ENCODE data around the gene CSMD2. TPM values are rescaled to one million over a fixed set of nuclear protein-coding genes. Genes with fewer than 3 reads are reported as not detected.
"Not testable (repeated sequence)": the region's sequence is repeated elsewhere in the genome, so short reads cannot be mapped to it uniquely, and the experiment has no call there.

CSMD2 gene
- polyA plus RNA-seq, 1 experiment, result 1.8 TPM

DNA sequence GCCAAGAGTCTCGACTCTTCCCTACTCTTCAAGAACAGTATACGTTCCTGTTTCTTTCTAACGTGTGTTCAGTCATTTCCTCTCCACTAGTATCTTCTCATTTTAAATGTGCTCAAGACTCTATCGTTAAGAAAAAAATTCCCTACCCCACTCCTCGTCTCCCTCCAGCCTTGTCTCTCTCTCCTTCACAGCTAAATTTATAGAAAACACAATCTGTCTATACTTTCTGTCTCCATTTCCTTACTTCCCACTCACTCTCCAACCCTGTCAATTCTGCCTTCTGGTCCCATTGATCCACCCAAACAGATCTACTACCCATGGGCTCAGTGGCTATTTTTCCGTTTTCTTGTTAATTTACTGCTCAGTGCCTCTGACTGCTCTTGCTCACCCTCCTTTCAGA, 75.3 kb downstream of the CSMD2 start:
- POLR2A ChIA-PET, result no interaction called here
- no peaks in the 10 kb centered on the region for H3K36me3 ChIP-seq (ENCODE audit: control insufficient read depth, insufficient read depth, low read length)
- no peak for DNase-seq (ENCODE audit: low read depth)
- CTCF ChIA-PET, result interaction anchor here (1.1 kb wide), 1 partner anchor 354 kb away, joined by 3 read pairs; no protein-coding TSS in a partner anchor
- no peaks in the 10 kb centered on the region for H3K27me3 ChIP-seq (ENCODE audit: control insufficient read depth, insufficient read depth, low read length)
- TF ChIP-seq CTCF (IDR thresholded peaks at IDR 0.05; ENCODE audit: insufficient read depth, low read depth, low read length), result no peak
- no peak overlapping the region for H3K4me3 ChIP-seq (ENCODE audit: low read depth, low read length)

DNA sequence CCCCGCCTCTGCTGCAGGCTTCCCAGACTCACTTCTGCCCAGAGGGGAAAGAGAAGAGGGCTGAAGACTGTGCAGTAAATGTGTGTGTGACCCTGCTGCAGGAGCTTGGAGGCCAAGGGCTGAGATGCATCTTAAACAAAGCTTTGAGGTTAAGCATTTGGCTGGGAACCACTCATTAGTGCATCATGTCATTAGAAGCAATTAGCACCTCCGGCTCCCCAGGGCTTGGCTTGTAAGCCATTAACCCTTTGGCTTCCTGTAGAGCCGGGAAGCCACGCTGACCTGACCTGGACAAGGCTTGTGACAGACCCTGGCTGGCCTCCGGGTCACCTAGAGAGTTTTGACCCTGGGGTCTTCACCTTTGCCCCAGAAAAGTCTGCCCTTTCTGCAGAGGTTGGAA, 77.0 kb downstream of the CSMD2 start:
- Histone ChIP-seq H3K4me3 (ENCODE audit: low read depth, low read length) (no peak overlapping the region), H3K36me3 (ENCODE audit: control insufficient read depth, insufficient read depth, low read length) (no peaks in the 10 kb centered on the region), H3K27me3 (ENCODE audit: control insufficient read depth, insufficient read depth, low read length) (no peaks in the 10 kb centered on the region)
- ChIA-PET CTCF (no interaction called here), POLR2A (no interaction called here)
- DNase-seq (ENCODE audit: low read depth), result no peak
- no peak for TF ChIP-seq CTCF (IDR thresholded peaks at IDR 0.05; ENCODE audit: insufficient read depth, low read depth, low read length)

GRCh38 chr1:34086561-34086960, 78.5 kb downstream of the CSMD2 start:
- ChIA-PET POLR2A (no interaction called here), CTCF (no interaction called here)
- TF ChIP-seq CTCF (IDR thresholded peaks at IDR 0.05; ENCODE audit: insufficient read depth, low read depth, low read length), result no peak
- no peaks in the 10 kb centered on the region for H3K27me3 ChIP-seq (ENCODE audit: control insufficient read depth, insufficient read depth, low read length)
- no peaks in the 10 kb centered on the region for H3K36me3 ChIP-seq (ENCODE audit: control insufficient read depth, insufficient read depth, low read length)
- no peak overlapping the region for H3K4me3 ChIP-seq (ENCODE audit: low read depth, low read length)
- no peak for DNase-seq (ENCODE audit: low read depth)

DNA sequence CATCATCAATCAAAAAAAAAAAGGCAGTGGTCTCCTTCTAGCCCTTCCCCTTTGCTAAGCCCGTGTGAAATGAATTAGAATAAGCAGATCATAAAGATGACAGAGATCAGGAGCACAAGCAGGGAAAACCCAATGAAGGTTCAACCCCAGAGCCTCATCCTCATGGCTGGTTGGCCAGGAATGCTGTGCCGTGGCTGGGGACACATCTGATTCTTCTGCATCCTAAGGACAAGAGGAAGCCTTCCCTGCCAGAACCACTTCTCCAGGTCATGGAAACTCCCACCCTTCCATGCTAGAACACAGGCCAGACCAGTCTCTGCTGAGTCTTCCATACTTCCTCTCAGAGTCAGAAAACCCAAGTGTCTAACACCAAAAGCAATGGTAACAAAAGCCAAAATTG, 81.1 kb downstream of the CSMD2 start:
- no peaks in the 10 kb centered on the region for H3K36me3 ChIP-seq (ENCODE audit: control insufficient read depth, insufficient read depth, low read length)
- H3K27me3 ChIP-seq (ENCODE audit: control insufficient read depth, insufficient read depth, low read length), result no peaks in the 10 kb centered on the region
- TF ChIP-seq CTCF (IDR thresholded peaks at IDR 0.05; ENCODE audit: insufficient read depth, low read depth, low read length), result no peak
- no peak overlapping the region for H3K4me3 ChIP-seq (ENCODE audit: low read depth, low read length)
- no peak for DNase-seq (ENCODE audit: low read depth)
- ChIA-PET CTCF (no interaction called here), POLR2A (no interaction called here)

- DNase-seq (ENCODE audit: low read depth); POLR2A ChIA-PET; CTCF ChIA-PET: not testable (repeated sequence)
Measured at GRCh38 chr1:34082085-34082670, 82.9 kb downstream of the CSMD2 start.

GRCh38 chr1:34078383-34078782, 86.6 kb downstream of the CSMD2 start:
- CTCF ChIA-PET, result no interaction called here
- no peaks in the 10 kb centered on the region for H3K36me3 ChIP-seq (ENCODE audit: control insufficient read depth, insufficient read depth, low read length)
- no peak for TF ChIP-seq CTCF (IDR thresholded peaks at IDR 0.05; ENCODE audit: insufficient read depth, low read depth, low read length)
- POLR2A ChIA-PET, result no interaction called here
- H3K27me3 ChIP-seq (ENCODE audit: control insufficient read depth, insufficient read depth, low read length), result no peaks in the 10 kb centered on the region
- no peak overlapping the region for H3K4me3 ChIP-seq (ENCODE audit: low read depth, low read length)
- no peak for DNase-seq (ENCODE audit: low read depth)

More at GRCh38 chr1:34082085-34082670, 82.9 kb downstream of the CSMD2 start:
- not testable (repeated sequence) for H3K27me3 ChIP-seq (ENCODE audit: control insufficient read depth, insufficient read depth, low read length); H3K4me3 ChIP-seq (ENCODE audit: low read depth, low read length); H3K36me3 ChIP-seq (ENCODE audit: control insufficient read depth, insufficient read depth, low read length)

Measured in BJ (cell line).